Measurements from ENCODE around the gene CLDN2.

CLDN2 gene

GRCh38 chrX:106901781-106902219 is 18.4 kb upstream of the CLDN2 start:
- Histone ChIP-seq H3K79me2 (ENCODE audit: insufficient read depth, low read length) (no peaks in the 10 kb centered on the region), H3K27ac (ENCODE audit: low read depth, low read length) (no peak overlapping the region), H3K9me2 (replicated peaks; ENCODE audit: insufficient read depth, low read length) (no peaks in the 10 kb centered on the region), H3K4me2 (ENCODE audit: low read depth, low read length, poor library complexity, severe bottlenecking) (no peak overlapping the region), H3F3A (ENCODE audit: insufficient read depth) (no peaks in the 10 kb centered on the region), H2AFZ (ENCODE audit: low read depth, low read length, severe bottlenecking) (no peak overlapping the region), H3K36me3 (ENCODE audit: low read length) (no peaks in the 10 kb centered on the region), H4K20me1 (ENCODE audit: low read depth, low read length) (no peaks in the 10 kb centered on the region), H3K9ac (ENCODE audit: low read length) (no peak overlapping the region), H3K4me3 (ENCODE audit: insufficient read depth, low read length, poor library complexity, severe bottlenecking) (no peak overlapping the region), H3K9me3 (ENCODE audit: insufficient read depth, low read length) (no peaks in the 10 kb centered on the region), H3K27me3 (ENCODE audit: low read length) (no peaks in the 10 kb centered on the region)
- no peak for TF ChIP-seq CTCF (IDR thresholded peaks at IDR 0.05; ENCODE audit: insufficient read depth, low read length, poor library complexity, severe bottlenecking)
- TF ChIP-seq EZH2phosphoT487 (conservative IDR thresholded peaks at IDR 0.05; ENCODE audit: low read length): no peak

- H3K27ac ChIP-seq (ENCODE audit: low read depth, low read length): no peak overlapping the region
- no peak for TF ChIP-seq CTCF (IDR thresholded peaks at IDR 0.05; ENCODE audit: insufficient read depth, low read length, poor library complexity, severe bottlenecking)
- no peak for TF ChIP-seq EZH2phosphoT487 (conservative IDR thresholded peaks at IDR 0.05; ENCODE audit: low read length)
- H3F3A ChIP-seq (ENCODE audit: insufficient read depth): no peaks in the 10 kb centered on the region
- H3K9me3 ChIP-seq (ENCODE audit: insufficient read depth, low read length): no peaks in the 10 kb centered on the region
- H3K36me3 ChIP-seq (ENCODE audit: low read length): no peaks in the 10 kb centered on the region
- no peaks in the 10 kb centered on the region for H3K9me2 ChIP-seq (replicated peaks; ENCODE audit: insufficient read depth, low read length)
- H3K4me3 ChIP-seq (ENCODE audit: insufficient read depth, low read length, poor library complexity, severe bottlenecking): no peak overlapping the region
- H3K27me3 ChIP-seq (ENCODE audit: low read length): no peaks in the 10 kb centered on the region
- H3K79me2 ChIP-seq (ENCODE audit: insufficient read depth, low read length): no peaks in the 10 kb centered on the region
- H3K9ac ChIP-seq (ENCODE audit: low read length): no peak overlapping the region
- no peaks in the 10 kb centered on the region for H4K20me1 ChIP-seq (ENCODE audit: low read depth, low read length)
- no peak overlapping the region for H3K4me2 ChIP-seq (ENCODE audit: low read depth, low read length, poor library complexity, severe bottlenecking)
- no peak overlapping the region for H2AFZ ChIP-seq (ENCODE audit: low read depth, low read length, severe bottlenecking)
Observed at GRCh38 chrX:106902684-106903083, 17.5 kb upstream of the CLDN2 start.

- Histone ChIP-seq H3K36me3 (ENCODE audit: low read length) (no peaks in the 10 kb centered on the region), H3K79me2 (ENCODE audit: insufficient read depth, low read length) (no peaks in the 10 kb centered on the region), H3K9me3 (ENCODE audit: insufficient read depth, low read length) (no peaks in the 10 kb centered on the region), H3K4me3 (ENCODE audit: insufficient read depth, low read length, poor library complexity, severe bottlenecking) (no peak within 1 kb of the TSS), H4K20me1 (ENCODE audit: low read depth, low read length) (no peaks in the 10 kb centered on the region), H3K4me2 (ENCODE audit: low read depth, low read length, poor library complexity, severe bottlenecking) (no peak within 1 kb of the TSS), H3K9ac (ENCODE audit: low read length) (no peak within 1 kb of the TSS), H3K27ac (ENCODE audit: low read depth, low read length) (no peak within 1 kb of the TSS), H3K27me3 (ENCODE audit: low read length) (no peaks in the 10 kb centered on the region), H3F3A (ENCODE audit: insufficient read depth) (no peaks in the 10 kb centered on the region), H2AFZ (ENCODE audit: low read depth, low read length, severe bottlenecking) (no peak within 1 kb of the TSS), H3K9me2 (replicated peaks; ENCODE audit: insufficient read depth, low read length) (no peaks in the 10 kb centered on the region)
- TF ChIP-seq EZH2phosphoT487 (conservative IDR thresholded peaks at IDR 0.05; ENCODE audit: low read length) (no peak), CTCF (IDR thresholded peaks at IDR 0.05; ENCODE audit: insufficient read depth, low read length, poor library complexity, severe bottlenecking) (no peak)
Observed at GRCh38 chrX:106903291-106903824, 16.8 kb upstream of the CLDN2 start, which contains the start of gene RIPPLY1. Gene RIPPLY1 (minus strand): TSS chrX:106903341. CDS start chrX:106903287, 54 bp downstream.
